HG03520 (cell line): ENCODE measurements around the gene OR10AD1.

ENCODE experiments used
- ATAC-seq: cut with Tn5 transposase; IDR thresholded peaks from one replicate; pipeline ENCODE4 v1.9.1; 2021; ENCODE audit warnings: mild to moderate bottlenecking, moderate library complexity; ENCODE audit not compliant: unreplicated experiment

Gene OR10AD1

DNA sequence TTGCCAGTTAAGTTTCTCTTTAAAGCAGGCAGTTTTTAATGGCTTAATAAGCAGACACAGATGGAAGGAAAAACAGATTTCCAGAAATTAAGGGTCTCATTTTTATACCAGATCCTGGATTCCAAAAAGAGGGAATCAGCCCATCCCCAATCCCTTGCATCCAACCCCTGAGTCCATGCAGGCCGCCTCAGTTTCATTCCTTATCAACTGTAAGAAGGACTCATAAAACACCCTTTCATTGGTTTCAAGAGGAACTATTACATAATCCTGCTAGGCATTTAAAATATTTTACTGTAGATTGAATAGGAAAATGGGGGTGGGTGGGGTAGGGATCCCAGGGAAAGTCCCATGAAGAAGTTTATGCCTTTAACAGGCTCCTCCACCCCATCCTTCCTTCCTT is 10.2 kb downstream of the OR10AD1 start:
- no peak for ATAC-seq

DNA sequence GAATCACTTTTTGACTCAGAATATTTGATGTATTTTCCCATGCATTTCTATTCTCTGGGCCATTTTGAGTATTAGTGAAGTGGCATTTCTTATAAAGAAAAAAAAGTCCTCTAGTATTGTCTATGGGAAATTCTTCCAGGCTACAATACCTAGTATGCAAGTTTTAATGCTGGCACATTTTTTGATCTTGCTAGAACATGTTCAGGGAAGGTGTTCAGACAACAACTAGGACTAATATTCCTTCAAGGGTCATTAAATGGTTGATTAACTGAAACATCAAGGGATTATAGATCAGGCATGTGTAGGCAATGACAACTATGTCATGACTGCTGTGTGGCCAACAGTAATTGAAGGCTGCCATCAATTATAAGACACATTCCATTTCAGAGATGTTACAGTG is 12.0 kb downstream of the OR10AD1 start:
- ATAC-seq: no peak

GRCh38 chr12:48189331-48190125 is 13.6 kb downstream of the OR10AD1 start:
- no peak for ATAC-seq

- no peak for ATAC-seq
Observed at GRCh38 chr12:48187916-48188695, 15.0 kb downstream of the OR10AD1 start.

DNA sequence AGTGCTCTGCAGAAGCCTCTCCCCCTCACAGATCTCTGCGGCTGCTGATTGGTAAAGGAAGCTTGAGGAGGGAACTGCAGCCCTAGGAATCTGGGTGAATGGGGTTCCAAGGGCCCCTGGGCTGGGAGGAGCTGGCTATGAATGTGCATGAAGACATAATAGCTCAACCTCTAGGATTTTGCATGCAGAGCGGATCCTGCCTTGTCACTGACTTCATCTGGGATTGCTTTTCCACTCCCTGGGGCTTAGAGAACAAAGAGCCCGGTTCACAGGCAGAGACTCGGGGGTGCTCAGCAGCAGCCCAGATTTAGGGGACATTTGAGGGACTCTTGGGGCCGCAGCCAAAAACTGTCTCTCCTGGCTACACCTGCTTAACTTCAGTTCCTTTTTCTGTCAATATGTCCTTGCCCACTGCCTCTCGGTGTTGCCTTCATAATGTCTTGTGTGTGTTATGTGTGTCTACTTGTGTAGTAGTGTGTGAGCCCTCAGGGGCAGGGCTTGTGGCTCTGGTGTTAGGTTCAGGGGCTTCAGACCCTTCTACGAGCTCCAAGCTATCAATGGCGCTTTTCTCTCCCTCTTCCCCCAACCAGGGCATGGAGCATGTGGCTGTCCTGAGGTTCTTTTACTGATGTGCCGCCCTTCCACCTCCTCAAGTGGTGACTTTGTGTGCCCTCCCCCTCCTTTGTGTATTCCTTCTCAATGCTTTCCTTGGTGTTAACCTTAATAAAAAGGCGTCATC is 17.7 kb downstream of the OR10AD1 start:
- no peak for ATAC-seq

DNA sequence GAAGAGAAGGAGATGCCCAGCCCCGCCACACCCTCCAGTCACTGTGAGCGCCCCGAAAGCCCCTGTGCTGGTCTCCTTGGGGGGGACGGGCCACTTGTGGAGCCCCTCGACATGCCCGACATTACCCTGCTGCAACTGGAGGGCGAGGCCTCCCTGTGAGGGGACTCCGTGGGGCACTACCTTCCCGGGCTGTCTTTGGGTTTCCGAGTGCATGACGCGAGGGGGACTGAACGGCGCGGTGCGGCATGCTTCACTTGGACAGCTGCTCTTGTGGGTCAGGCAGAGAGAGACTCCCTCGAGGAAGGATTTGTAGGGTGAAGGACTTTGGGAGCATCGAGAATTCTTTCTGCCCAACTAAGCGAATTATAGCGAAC is 18.6 kb downstream of the OR10AD1 start:
- no peak for ATAC-seq

DNA sequence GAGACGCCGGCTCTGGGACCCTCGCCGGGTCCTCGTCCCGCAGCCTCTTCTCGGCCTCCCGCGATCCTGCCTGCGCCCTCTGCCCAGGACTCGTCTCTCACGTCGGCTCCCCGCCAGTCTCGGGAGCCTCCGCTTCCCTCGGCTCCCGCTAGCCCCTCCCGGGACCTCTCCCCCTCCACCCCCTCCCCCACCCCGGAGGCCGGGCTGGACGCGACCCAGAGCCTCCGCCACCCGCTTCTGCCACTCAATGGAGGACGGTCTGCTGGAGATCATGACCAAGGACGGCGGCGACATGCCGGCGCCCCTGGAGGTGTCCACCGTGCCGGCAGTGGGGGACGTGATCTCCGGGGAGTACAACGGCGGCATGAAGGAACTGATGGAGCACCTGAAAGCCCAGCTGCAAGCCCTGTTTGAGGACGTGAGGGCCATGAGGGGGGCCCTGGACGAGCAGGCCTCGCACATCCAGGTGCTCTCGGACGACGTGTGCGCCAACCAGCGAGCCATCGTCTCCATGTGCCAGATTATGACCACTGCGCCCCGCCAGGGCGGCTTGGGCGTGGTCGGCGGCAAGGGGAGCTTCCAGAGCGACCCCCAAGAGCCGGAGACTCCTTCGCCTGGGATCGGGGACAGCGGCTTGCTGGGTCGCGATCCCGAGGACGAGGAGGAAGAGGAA is 19.1 kb downstream of the OR10AD1 start:
- ATAC-seq: peak; percentile 7

DNA sequence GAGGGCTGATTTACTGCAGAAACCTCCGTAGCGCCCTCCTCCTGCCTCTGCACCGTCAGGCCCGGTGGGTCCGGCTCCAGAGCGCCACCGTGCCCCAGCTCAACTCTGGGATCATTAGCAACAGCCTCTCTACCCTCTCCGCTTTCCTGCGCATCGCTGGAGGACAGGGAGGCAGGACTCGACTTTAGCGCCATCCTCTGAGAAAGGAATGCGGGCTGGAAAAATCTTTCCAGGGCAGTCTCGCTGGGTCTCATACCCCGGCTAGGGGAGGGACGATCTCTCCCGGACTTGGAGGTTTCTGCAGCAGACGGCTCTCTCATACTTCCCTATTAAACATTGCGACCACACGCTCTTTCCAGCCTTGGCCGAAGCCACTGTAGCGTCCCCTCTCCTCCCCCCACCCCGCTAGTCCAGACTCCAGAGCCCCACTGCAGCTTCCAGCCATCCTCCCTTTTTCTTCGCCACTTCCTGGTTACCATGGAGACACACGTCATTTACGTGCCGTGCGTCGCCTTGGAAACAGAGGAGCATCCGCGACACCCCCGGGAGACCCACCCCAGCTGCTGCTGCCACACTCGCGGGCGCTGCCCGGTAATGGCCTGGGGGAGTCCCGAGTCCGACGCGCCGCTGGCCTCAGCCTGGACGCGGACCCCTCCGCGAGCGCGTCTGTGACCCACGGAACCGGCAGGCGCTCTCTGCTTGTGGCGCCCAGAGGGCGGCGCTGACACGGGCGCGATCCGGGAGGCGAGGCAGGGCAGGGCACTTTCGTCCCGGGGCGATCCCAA is 19.8 kb downstream of the OR10AD1 start, which contains the start of gene CCDC184:
TSS of gene CCDC184 (plus strand) at position 554 of the 785 bp plus-strand sequence. CDS start 479 bp downstream, outside the sequence.
- ATAC-seq: peak; percentile 52

DNA sequence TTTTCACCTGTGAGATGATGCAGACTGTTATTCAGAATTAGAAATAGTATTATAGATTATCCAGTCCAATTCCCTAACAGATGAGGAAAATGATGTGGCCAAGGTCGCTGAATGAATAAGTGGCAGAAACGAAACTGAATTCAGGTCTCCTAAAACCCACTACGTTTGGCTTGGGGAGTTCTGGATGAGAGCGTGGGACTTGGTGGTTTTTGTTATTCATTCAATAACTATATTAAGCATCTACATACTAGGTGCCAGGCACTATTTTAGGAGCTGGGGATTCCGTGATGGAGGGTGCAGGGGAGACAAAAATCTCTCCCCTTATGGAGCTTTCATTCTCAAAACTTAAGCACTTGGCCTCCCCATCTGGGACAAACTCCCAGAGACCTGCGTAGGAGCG is 20.5 kb downstream of the OR10AD1 start:
- ATAC-seq: no peak

- no peak for ATAC-seq
Observed at GRCh38 chr12:48180857-48181495, 22.1 kb downstream of the OR10AD1 start.

DNA sequence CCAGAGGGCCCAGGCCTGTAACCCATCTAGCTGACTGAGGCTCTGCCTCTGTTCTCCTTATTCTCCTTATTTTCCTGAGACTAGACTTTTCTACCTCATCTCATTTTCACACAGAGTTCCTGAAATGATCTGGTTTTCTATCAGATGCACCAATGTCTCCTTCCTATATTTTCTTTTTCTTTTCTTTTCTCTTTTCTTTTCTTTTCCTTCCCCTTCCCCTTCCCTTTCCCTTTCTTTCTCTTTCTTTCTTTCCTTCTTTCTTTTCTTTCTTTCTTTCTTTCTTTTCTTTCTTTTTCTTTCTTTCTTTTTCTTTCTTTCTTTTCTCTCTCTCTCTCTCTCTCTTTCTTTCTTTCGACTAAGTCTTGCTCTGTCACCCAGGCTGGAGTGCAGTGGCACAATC is 22.7 kb downstream of the OR10AD1 start:
- ATAC-seq: no peak

- no peak for ATAC-seq
Observed at GRCh38 chr12:48179466-48179865, 23.6 kb downstream of the OR10AD1 start.

DNA sequence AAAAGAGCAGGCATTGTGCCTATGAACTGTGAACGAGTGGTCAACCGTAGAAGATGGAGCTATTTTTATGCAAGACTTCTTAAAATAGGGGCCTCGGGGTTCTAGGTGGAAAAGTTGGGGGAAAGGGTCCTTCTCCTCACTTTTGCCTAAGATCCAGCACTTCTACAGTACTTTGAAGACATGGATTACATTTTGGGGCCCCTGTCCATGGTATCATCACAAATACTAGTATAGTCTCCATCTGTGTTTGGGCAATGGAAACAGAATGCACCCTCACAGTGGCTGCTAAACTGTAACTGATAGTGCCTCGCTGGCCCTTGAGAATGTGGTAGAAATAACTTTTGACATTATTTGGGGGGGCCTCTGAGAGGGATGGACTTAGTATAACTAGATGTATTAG is 25.1 kb downstream of the OR10AD1 start:
- ATAC-seq: no peak

DNA sequence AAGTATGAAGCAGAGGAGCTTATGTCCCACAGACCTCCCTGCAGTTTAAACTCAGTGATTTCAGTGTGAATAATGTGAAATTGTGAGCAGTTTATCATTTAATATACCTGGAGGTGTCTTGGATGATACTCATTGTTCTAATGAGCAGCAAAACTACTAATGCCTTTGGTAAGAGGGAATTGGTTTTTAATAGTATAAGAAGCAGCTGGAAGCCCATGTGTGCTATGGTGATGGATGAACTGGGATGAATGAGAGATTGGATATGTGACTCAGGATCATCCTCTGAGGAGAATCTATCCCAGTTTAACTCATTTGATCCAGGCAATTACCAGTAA is 26.7 kb downstream of the OR10AD1 start:
- no peak for ATAC-seq

GRCh38 chr12:48175613-48176416 is 27.3 kb downstream of the OR10AD1 start:
- ATAC-seq: no peak

DNA sequence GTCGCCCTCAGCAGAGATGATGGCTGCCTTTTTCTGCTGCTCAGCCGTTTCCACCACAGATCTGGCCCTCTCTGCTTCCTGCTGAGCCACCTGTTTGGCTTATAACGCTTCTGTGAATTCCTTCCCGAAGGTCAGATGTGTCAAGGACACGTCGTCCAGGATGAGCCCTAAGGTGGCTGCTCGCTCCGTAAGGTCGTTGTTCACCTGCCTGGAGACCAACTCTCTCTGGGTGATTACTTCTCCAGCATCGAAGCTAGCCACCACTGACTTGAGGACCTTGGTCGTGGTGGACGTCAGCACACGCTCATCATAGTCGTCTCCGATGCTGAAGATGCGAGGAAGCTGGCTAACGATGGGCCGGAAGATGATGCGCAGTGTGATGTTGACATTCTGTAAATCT is 34.1 kb downstream of the OR10AD1 start:
- no peak for ATAC-seq

DNA sequence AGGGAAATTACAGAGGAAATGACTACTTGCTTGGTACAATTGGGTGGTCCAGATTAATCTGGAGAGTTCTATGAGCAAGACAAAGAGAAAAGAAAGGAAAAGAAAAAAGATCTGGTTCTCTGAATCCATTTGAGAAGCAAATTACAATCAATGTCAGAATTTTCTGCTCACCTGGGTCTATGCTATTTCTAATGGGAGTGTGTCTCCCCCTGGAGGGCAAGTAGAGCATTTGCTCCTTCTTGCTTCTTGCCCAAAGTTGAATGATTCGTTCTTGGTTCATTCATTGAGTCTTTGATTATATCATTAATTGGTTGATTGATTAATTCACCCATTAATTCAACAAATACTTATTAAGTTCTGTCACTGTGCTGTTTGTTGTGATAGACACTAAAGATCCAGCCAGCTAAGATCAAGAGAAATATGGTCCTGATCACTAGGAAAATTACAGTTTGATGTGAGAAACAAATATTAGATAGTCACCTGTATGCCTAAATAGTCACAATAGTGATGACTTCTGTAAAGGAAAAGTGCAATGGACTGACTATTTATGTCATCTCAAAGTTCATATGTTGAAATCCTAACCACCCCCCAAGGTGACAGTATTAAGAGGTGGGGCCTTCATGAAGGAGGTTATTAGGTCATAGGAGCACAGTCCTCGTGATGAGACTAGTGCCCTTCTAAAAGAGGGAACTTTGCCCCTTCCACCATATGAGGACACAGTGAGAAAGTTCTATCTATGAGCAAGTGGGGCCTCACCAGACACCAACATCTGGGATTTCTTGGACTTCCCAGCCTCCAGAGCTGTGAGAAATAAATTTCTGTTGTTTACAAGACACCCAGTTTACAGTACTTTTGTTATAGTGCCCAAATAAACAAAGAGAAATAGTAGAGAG is 37.8 kb downstream of the OR10AD1 start:
- no peak for ATAC-seq

DNA sequence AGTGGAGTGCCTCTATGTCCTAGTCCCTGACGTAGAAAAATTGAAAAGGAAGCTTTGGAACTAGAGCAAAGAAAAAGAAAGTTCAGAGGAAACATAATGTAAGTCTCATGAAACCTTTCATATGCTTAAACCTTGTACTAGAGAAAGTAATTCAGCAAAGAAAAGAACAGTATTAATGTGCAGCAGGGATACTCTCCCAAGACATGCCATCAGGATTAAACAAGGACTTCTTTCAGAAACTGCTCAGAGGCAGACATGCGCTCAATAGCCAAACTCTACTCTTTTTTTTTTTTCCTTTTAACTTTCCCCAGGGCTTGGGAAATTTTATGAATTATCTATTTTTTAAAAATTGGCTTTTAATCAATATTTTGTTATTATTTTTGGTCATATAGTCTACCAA is 38.6 kb downstream of the OR10AD1 start:
- ATAC-seq: no peak
